Measurements from ENCODE around the gene ABHD6.
"Not testable (repeated sequence)": the region's sequence is repeated elsewhere in the genome, so short reads cannot be mapped to it uniquely, and the experiment has no call there.

ABHD6 gene

DNA sequence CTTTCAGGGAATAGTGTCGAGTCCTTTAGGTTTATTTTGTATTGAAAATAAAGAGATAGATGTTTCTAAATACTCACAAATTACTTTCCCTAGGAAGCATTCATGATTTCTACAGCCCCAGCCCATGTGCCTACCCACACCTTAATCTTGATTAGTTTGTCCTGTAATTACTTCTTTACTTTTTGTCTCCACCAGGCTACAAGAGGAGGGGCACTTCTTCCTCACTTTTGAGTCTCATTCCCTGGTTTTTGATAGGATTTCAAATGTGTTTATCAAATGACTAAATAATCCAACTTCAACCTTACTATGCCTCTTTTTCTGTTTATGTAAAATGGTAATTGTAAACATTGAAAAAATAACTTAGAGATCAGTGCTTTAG lies 96.9 kb downstream of the ABHD6 start:
- TF ChIP-seq ZFX (IDR thresholded peaks at IDR 0.05) (no peak), CTCF (conservative IDR thresholded peaks at IDR 0.05) (no peak)
- no peak overlapping the region for H3K27ac ChIP-seq

GRCh38 chr3:58335652-58335947 lies 98.0 kb downstream of the ABHD6 start:
- no peak overlapping the region for H3K27ac ChIP-seq
- no peak for TF ChIP-seq ZFX (IDR thresholded peaks at IDR 0.05)
- no peak for TF ChIP-seq CTCF (conservative IDR thresholded peaks at IDR 0.05)

- no peak overlapping the region for H3K27ac ChIP-seq
- TF ChIP-seq CTCF (conservative IDR thresholded peaks at IDR 0.05) (no peak), ZFX (IDR thresholded peaks at IDR 0.05) (no peak)
Observed at GRCh38 chr3:58336135-58336882, 98.7 kb downstream of the ABHD6 start.

DNA sequence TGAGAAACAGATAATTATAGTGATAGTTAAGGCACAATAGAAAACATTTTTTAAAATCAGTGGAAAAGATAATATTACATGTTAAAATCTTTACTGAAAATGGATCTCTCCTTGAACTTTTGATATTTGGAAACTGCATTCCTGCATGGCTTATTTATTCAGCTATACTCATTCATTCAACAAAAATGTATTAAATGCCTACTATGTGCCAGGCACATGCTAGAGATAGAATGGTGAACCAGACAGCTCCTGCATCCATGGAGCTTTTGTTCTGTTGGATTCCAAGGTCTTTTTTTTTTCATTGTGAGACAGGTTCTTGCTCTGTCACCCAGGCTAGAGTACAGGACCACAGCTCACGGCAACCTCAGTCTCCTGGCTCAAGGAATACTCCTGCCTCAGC lies 99.6 kb downstream of the ABHD6 start:
- H3K27ac ChIP-seq: no peak overlapping the region
- no peak for TF ChIP-seq CTCF (conservative IDR thresholded peaks at IDR 0.05)
- TF ChIP-seq ZFX (IDR thresholded peaks at IDR 0.05): no peak

GRCh38 chr3:58339146-58339545 lies 101.6 kb downstream of the ABHD6 start:
- not testable (repeated sequence) for H3K27ac ChIP-seq

GRCh38 chr3:58340594-58341244 lies 103.1 kb downstream of the ABHD6 start:
- TF ChIP-seq CTCF (conservative IDR thresholded peaks at IDR 0.05): no peak
- TF ChIP-seq ZFX (IDR thresholded peaks at IDR 0.05): no peak
- no peak overlapping the region for H3K27ac ChIP-seq

- TF ChIP-seq CTCF (conservative IDR thresholded peaks at IDR 0.05): no peak
- no peak for TF ChIP-seq ZFX (IDR thresholded peaks at IDR 0.05)
- H3K27ac ChIP-seq: no peak overlapping the region
Observed at GRCh38 chr3:58341376-58341775, 103.8 kb downstream of the ABHD6 start.

- H3K27ac ChIP-seq: no peak overlapping the region
- TF ChIP-seq CTCF (conservative IDR thresholded peaks at IDR 0.05): no peak
- TF ChIP-seq ZFX (IDR thresholded peaks at IDR 0.05): no peak
Observed at GRCh38 chr3:58342676-58343075, 105.1 kb downstream of the ABHD6 start.

All from C4-2B (cell line).